ENCODE measurements around the gene USP20.

GRCh38 chr9:129811967-129812363, 23.3 kb upstream of the USP20 start:
- no peak for TF ChIP-seq CTCF (conservative IDR thresholded peaks at IDR 0.05)
- TF ChIP-seq EZH2 (IDR thresholded peaks at IDR 0.05; ENCODE audit: low read depth): no peak

All from PC-9 (cell line).